DMS53 treated with DMSO at 0.1 percent for 48 hours (cell line): ENCODE results near the gene NFIL3.

Source experiments
- DNase-seq: peaks from one replicate; lab custom pipeline; 2025; ENCODE audit not compliant: unreplicated experiment; lab: John Stamatoyannopoulos, UW

The NFIL3 gene

DNA sequence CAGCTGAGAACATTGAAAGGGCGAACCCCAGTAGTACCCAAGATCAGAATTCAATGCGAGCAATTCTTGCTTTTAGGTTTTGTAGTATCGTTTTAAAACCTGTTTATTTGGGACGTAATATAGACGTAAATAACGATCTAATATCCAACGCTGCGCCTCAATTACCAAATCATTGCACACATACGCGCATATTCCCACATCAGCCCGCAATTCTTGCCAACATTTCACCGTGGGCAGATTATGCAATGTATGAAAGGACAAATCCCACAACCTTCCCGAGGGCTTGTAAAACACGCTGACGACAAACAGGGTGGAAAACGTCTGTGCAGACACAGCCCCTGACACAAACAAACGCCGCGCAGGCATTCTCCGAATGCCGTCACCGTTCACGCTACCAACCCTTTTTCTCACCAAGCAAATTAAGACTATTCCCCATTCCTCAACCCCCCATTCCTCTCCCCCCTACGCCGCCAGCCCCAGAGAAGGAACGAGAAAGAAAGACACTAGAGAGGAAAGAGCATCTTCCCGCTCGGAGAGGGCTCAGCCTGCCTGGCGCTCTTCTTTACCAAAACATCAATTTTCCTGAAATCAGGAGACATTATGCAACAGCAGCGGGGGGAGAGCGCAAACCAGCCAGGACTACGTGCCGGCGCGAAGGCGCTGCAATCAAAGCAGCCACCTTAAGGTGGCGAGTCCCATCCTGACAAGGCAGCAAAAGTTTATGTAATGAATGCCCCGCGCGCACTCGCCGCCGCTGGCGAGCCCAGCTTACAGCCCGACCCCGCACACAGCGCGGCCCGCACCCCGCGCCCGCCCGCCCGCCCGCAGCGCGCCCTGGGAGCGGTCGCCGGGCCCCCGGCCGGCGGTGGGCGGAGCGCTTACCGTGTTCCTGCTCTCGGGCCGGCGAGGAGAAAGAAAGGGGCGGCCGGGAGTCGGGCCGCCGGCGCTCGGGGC, 597 bp downstream of the NFIL3 start:
- DNase-seq: peak; percentile 1

DNA sequence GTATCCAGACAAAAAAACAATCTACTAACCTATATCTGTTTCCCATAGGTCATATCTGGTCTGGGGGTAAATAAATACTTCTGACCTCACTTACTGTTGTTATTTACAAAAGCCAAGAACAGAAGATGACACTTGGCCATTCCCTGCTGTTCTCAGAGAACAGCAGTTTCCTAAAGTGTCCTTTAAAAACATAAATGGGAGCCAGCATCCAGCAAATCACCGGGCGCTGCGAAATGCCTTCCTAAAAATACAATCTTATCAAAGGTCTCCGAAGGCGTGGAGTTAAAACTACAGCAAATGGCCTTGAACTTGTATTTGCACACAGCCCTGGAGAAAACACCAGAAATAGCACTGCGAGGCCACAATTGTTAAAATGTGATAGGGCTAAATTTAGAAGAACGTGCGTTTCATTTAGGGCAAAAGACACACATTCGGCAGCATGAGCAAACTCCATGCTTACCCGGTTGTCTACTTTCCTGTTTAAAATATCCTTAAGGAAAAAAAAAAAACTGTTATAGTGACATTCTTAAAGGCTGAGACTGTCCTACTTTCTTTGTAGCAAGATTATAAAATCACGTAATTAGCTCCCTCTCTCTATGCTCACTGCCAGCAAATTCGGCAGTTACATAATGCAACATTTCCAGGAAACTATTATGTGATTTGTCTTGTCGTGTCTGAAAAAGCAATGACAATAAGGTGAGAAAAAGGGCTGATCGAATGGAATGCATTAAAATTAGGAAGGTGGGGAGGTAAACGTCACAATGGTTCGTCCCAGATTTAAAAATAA, 1.5 kb downstream of the NFIL3 start:
- DNase-seq: no peak

DNA sequence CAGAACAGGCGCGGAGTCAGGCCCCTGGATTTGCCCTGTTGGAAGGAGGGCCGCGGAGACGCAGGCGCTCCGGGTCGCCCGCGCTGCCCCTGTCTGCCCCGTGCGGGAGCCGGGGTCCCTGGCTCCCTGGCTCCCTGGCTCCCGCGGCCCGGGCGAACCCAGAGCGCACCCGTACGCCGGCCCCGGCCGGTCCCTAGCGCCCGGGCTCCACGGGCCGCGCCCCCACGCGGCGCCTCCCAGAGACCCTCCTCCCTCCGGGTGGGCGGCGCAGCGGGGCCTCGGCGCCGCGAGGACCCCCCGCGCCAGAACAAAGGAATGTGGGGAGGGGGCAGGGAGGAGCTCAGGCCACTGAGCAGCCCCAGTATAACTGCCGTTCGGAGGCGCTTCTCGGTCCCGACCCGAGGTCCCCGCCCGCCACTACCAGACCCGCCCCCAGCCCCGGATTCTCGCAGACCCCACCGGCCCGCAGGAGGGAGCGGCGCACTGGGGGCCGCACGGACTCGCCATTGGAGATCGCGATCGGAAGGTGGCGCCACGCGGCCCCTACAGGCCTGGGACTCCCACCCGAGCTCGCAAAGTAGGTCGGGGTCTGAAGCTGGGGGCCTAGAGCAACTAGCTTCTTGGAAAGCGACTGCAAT, 2.4 kb downstream of the NFIL3 start:
- no peak for DNase-seq

DNA sequence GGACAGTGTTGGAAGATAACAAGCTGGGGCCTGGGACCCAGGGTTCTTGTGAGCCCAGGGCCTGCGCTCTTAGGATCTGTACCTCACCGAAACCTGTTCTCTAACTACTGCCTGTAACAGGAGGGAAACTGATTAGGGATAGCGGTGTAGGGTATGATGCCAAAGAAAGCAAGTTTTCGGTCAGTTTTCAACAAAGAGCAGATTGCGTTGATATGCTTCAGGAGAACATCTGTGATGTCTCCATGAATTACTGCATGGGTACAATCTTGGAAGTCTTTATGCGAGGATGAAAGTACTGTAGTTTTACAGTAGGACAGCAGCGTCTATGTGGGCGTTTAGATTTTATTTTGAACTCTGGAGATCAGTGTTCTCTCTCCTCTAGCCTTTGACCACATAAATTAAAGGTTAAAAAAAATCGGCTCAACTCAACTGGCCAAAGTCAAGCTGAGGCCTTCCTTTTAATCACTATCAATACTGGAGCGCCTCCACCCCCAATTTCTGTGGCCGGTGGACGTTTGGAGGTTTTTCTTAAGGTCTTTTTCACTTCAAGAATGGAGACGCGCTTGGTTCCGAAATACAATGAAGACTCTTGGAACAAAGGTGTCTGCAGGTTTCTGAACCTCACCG, 3.0 kb downstream of the NFIL3 start:
- no peak for DNase-seq

DNA sequence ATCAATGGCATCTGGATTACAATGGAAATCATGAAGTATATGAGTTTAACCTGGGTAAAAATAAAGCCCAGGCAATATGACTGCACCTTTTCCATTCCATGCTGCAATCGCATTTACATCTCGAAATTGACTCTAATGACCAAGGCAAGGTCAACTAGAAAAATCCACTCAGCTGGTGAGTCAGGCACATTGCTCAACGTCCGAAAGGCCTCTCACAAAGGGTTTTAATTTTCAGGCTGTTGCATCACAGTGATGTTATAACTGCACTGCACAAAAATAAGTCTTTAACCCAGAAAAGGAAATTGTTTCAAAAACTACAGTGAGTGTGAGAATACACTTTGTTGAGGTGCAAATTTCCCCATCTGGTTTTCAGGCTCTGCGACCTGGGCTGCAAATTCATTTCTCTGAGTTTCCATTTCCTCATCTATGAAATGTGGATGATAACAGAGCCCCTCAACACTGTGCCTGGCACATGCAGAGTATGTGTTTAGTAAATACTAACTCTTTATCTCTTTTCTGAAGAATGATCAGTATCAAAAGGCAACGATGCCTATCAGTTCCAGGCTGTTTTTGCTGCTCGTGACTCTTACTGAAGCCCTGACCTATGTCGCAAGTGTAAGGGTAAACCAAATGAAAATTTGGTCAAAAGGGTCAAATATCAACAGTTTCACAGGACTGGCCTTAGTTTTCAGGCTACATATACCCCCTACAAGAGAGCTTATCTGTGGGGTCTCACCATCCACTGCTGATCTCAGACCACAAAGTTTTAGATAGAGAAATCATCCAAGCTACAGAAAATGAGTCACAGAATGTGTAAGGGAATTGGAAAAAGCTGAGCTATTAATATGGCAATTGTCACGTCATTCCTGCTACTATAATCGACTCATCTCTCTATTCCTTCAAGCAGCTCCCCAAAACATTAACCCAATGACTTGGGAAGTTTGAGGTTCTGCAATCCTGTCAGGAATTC, 4.1 kb downstream of the NFIL3 start:
- DNase-seq: peak; percentile 1

DNA sequence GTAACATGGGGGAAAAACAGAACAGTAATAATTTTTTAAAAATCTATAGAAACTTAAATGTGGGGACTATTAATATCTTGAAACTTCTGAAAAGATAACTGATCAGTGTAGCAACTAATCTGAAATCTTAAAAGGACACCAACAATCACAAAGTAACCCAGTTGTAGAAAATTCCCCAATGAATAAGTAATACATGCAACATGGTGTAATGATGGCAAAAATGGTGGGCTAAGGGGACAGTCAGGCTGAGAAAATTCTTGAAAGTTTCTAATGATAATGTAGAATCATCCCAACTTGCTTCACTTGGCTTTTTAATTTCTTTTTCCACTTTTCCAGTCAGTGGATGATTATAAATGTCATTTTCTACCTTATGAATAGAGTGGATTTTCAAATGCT, 5.4 kb downstream of the NFIL3 start:
- no peak for DNase-seq

DNA sequence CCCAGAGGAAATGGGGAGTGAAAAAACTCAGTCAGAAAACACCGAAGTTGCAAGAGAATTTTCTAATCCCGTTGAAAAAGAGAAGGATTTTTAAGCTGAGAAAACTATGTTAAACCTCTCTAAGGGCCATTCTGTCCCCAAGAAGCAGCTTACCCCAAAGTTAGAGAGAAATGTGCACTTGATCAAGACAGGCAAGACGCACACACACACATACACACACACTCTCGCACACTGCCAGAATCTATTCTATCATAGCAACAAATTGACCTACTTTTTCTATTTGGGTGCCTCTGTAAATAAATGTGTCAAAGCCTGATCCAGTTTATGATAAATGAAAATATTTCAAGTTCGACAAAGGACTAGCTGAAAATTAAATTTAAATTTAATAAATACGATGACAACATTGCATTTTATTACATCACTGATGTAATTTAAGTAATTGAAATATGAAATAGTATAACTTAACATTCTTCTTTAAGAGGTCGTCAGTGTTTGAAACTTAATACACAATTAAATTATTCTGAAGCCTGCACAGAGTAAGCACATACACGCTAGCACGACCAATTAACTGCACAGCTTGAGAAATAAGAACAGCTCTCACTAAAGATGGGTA, 5.9 kb downstream of the NFIL3 start:
- no peak for DNase-seq

DNA sequence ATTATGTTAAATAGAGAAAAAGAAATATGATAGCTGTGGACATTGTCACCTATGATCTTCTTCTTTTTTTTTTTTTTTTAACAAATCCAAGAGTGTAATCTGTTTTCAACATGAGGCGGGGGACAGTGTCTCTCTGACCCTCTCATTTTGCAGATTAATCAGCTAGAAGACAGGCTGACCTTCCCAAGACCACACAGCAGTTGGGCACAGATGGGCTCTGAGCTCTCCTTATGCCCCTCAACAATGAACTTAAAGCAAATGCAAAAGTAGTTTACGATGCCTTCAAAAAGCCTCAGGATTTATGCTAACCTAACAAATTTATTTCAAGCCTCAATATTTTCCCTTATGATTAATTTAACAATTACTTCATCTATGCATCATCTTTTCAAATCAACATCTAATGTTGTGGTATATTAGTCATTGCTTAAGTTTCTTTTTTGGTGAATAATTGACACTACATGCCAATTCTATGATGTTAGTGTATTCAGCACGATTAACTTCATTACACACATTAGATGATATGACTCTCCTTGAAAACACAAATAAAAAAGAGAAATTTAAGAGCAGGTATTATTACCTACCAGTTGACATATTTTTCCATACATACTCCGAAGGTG, 7.4 kb downstream of the NFIL3 start:
- no peak for DNase-seq

DNA sequence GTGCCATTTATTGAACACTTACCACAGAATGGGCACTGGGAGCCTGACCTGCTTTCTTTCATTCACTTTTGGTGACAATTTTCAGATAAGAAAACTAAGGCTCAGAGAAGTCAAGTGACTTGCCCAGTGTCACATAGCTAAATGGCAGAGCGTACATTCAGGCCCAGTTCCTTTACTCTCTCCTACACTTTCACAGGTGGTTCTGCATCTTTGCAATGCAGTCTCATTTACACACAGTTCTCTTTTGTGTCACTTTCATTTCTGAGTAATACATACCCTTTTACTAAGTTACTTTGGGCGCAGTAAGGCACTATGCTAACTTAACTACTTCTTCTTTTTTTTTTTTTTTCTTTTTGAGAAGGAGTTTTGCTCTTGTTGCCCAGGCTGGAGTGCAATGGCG, 8.3 kb downstream of the NFIL3 start:
- no peak for DNase-seq

DNA sequence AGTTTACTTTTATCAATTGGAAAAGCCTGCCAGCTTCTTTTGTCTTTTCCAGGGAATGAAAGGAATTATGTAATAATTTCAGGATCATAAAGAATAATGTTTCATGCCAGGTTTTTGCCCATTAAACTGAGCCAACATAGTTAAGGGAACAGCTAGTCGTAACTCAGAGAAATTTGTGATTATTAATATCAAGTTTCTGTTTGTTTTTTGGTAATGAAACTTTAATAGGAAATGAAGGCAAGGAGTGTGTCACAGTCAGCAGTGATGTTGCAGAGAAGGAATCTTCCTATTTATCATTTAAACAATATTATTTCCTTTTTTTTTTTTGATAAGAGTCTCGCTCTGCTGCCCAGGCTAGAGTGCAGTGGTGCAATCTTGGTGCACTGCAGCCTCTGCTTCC, 10.7 kb downstream of the NFIL3 start:
- no peak for DNase-seq

DNA sequence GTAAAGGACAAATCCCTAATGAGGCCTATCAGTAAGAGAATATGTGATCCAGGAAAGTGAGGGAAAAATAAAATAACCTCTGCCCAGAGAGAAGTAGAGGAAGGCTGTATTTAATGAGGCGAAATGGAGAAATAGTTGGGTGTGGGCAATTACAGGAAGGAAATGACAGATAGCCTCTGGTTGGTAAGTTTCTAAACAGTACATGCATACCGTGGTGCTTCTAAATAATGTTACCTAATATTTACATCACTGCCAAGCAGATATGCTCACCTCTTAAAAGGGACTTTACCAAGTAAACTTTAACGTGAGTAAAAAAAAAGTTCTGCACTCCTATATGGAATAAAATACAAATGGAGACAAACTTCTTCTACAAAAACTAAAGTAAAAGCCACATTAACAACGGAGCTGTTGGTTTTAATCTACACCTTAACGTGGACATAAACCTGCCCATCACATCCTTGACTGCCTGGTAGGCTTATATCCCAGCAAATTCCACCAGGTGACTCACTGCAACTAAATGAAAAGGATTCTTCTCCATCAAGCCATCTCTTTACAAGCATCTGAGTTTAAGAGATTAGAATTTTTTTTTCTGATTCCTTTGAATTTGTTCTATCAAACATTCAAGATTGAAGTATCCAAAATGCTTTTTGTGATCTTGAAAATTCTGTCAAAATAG, 12.4 kb downstream of the NFIL3 start:
- no peak for DNase-seq

DNA sequence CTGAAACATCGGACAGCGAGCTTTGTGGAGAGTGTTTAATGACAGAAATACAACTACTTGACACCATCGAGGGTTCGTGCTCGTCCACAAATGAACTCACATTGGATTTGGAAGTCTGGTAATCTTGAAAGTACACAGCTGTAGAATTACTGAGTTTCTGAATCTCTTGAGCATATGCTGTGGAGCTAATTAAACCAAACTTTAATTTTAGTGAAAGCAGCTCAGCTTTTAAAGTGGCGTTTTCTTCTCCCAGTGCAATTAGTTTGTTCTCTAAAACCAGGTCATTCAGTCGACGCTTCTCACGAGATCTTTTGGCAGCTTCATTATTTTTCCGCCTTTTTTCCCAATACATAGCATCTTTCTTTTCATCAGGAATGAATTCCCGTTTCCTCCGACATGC, 13.5 kb downstream of the NFIL3 start:
- DNase-seq: no peak

DNA sequence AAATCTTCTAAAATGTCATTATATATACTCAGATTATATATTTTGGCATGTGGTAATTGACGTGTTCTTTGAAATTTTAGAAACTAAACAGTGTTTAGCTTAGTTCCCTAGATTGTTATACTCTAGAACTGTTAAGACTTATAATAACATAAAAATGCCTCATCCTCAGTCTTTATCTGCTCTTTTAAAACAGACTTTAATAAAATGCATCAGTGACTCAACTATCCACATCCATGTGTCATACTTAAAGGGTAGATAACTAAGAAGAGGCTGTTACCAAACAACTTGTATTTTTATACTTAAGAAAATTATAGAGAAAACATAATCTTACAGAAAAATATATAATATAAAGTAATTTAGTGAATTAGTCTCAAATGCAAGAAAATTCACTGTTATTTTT, 15.2 kb downstream of the NFIL3 start:
- no peak for DNase-seq

DNA sequence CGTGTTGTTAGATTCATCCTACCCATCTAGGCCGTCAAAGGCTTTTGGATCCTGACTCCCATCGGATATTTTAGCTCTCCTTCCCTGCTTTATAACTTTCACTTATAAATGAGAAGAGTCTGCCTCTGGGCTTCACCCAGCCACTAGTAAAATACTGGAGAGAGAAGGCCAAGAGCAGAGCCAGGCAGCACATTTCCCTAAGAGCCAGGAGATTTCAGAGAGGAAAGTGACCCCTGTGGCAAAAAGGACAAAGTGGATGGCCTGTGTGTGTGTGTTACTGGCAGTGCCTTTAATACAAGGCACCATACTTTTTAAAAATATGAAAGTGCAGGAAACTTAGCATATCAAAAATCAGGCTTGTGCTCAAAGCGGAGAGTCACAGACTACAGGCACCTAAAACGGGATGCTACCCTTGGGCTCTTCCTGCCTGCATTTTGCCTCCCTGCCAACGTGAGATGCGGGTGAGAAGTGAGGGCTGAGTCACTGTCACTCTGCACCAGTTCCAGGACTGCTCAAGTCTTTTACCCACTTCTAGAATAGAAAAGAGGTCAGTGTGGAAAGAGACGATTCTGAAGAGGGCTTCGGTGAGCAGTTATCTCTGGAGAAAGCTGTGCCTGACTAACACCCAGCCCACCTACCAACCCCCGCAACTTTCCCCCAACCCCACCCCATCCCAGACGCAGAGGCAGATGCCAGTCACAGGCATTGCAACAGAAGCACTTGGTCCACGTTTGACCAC, 15.9 kb downstream of the NFIL3 start:
- no peak for DNase-seq

DNA sequence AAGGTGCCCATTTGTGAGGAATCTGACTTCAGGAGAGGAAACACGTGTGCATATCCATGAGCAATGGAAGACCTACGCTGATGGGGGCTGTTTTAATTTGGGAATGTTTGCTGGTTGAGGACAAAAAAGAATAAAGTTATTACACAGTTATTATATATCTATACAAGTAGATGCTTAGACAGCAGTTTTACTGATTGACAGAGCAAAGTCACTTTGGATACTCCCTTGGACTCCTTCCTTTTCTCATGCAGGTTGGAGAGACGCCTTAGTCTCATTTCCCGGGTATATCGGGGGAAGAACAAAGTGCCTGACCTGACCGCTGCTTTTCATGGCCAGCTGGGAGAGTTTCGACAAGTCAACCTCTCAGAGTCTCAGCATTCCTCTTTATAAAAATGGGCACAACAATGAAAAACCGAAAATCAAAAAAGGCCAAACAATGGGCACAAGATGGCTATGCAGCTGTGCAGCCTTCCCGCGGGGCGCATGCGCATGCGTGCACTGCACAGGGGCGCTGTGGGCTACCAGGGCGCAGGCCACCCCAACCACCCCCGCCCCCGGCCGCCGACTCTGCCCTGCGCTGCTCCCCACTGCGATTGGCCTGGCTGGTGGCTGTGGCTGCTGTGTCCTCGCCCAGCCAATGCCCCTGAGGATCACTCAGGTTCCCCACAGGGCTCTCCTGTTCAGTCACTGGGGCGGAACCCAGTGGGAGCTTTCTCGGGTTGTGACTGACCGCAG, 18.1 kb downstream of the NFIL3 start:
- DNase-seq: no peak

DNA sequence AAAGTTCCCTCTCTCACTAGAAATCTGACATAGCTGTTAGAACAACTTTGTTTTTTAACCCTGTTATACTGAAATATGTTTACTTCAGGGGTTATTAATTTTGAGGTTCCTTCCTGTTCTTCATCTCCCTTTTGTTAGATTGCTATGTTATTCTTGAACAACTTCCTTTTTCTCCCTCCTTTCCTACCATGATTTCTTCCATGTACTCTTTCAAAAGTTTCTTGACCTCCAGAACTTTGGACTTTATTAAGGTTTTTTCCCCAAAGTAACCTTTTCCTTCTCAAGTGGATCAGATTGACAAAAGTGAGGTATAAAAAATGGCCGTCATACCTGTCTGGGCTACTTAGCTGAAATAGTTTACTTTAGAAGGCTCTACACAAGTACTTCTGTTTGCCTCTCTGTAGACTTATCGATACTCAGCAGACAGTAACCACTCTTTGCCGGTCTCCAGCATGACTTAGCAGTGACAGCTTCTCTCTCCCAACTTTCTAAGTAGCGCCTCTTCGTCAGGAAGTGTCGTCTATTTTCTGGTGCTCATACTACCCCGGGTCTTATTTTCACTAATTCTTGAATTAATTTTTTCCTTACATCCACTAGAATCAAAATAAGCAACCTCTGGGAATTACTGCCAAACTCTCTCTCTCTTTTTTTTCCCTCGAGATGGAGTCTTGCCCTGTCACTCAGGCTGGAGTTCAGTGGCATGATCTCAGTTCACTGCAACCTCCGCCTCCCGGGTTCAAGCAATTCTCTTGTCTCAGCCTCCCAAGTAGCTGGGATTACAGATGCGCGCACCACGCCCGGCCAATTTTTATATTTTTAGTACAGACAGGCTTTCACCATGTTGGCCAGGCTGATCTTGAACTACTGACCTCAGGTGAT, 19.7 kb downstream of the NFIL3 start:
- no peak for DNase-seq
